Caco-2 (cell line): ENCODE measurements around the gene OR2M5. TPM values are rescaled to one million over a fixed set of nuclear protein-coding genes. Genes with fewer than 3 reads are reported as not detected.

ENCODE experiments used
- BruUV-seq: library from RNA; stranded (reverse); fragments of 400-500 nt; replicated peaks from 2 replicates; lab custom pipeline; 2021; lab: Mats Ljungman, UMichigan
- CTCF ChIA-PET: fragments of 300-600 bp; sonication (Branson Sonifier 250); formaldehyde crosslinking; loops from one replicate; lab custom pipeline; 2022; ENCODE audit warnings: antibody characterized with exemption; lab: Charles Lee
- POLR2A ChIA-PET: fragments of 300-600 bp; sonication (Branson Sonifier 250); formaldehyde crosslinking; loops from one replicate; lab custom pipeline; 2022; ENCODE audit warnings: antibody characterized with exemption; lab: Charles Lee
- DNase-seq, 2 experiments: peaks; one replicate each; pipeline versions ENCODE4 v3.0.0 to v3.0.0-alpha.2; 2020 to 2022
- H3K27me3 ChIP-seq: replicated peaks from 2 replicates; pipeline ENCODE4 v1.6.0; 2011; ENCODE audit warnings: low read length; ENCODE audit not compliant: control insufficient read depth, insufficient read depth
- H3K36me3 ChIP-seq: 2 replicates; pipeline ENCODE4 v1.5.1; 2011; ENCODE audit warnings: low read length; ENCODE audit not compliant: control insufficient read depth, insufficient read depth
- H3K4me1 ChIP-seq: fragments of 250-450 bp; sonication (Bioruptor Pico); 2 replicates; pipeline ENCODE4 v1.5.1; 2020; ENCODE audit warnings: mild to moderate bottlenecking
- H3K4me3 ChIP-seq: 2 replicates; pipeline ENCODE4 v1.5.1; 2011; ENCODE audit warnings: low read depth, mild to moderate bottlenecking, control low read depth, low read length
- H3K9me3 ChIP-seq: fragments of 250-450 bp; sonication (Bioruptor Pico); 2 replicates; pipeline ENCODE4 v1.5.1; 2020; ENCODE audit warnings: mild to moderate bottlenecking, moderate library complexity
- H3K27ac Mint-ChIP-seq: one replicate; pipeline ENCODE4 v1.8.0; 2022; ENCODE audit warnings: mixed read lengths; ENCODE audit not compliant: unreplicated experiment
- H3K27me3 Mint-ChIP-seq: one replicate; pipeline ENCODE4 v1.8.0; 2022; ENCODE audit warnings: mixed read lengths; ENCODE audit not compliant: insufficient read depth, unreplicated experiment
- H3K36me3 Mint-ChIP-seq: one replicate; pipeline ENCODE4 v1.8.0; 2022; ENCODE audit warnings: mild to moderate bottlenecking, mixed read lengths; ENCODE audit not compliant: insufficient read depth, unreplicated experiment
- H3K4me1 Mint-ChIP-seq: one replicate; pipeline ENCODE4 v1.8.0; 2022; ENCODE audit warnings: low read depth, mixed read lengths; ENCODE audit not compliant: unreplicated experiment
- H3K4me3 Mint-ChIP-seq: one replicate; pipeline ENCODE4 v1.8.0; 2022; ENCODE audit warnings: mild to moderate bottlenecking, moderate library complexity, mixed read lengths; ENCODE audit not compliant: unreplicated experiment
- H3K9me3 Mint-ChIP-seq: one replicate; pipeline ENCODE4 v1.8.0; 2022; ENCODE audit warnings: mixed read lengths; ENCODE audit not compliant: unreplicated experiment
- intact Hi-C: fragments of 100-400 bp; cut with micrococcal nuclease; formaldehyde crosslinking; loops from one replicate; pipeline ENCODE4 v1.10.0; 2022; ENCODE audit not compliant: unreplicated experiment
- total RNA-seq: library from RNA; stranded (reverse); gene quantifications from 2 replicates; pipeline ENCODE4 v1.2.3, GENCODE V29; 2022
- TF ChIP-seq, protein P1 (sequence below), 2 experiments: fragments of 200-600 bp in 1 of 2; IDR thresholded peaks; 1 replicate in 1 of 2; 2 replicates in 1 of 2; pipeline versions ENCODE4 v1.5.1 to v1.8.0; 2011 to 2022; ENCODE audit warnings: antibody characterized with exemption in 1 of 2, control low read depth in 1 of 2, inconsistent platforms in 1 of 2, low read depth in 1 of 2, low read length in 1 of 2, mild to moderate bottlenecking in 1 of 2, moderate library complexity in 1 of 2; ENCODE audit not compliant: insufficient read depth in 1 of 2, severe bottlenecking in 1 of 2, unreplicated experiment in 1 of 2

OR2M5 gene
- total RNA-seq, 1 experiment from 2014 or later, result not detected

DNA sequence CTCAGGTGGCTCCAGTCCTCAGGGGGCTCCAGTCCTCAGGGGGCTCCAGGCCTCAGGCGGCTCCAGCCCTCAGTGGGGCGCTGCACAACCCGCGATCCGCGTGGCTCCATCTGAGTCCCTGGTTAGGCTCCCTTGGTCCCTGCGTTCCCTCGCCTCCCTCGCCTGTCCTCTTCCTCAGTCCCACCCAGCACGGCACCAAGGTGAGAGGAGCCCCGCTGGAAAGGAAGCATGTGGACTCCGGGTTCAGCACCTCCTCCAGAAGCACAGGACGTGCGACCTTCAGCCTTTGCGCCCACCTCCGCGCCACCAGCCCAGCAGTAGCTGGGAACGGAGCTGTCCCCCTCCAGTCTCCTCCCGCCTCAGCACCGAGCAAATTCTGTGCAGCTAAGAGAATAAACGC lies 8.1 kb upstream of the OR2M5 start:
- H3K9me3 ChIP-seq, result no peaks in the 10 kb centered on the region
- intact Hi-C loops, result no loop called here
- Mint-ChIP-seq H3K27ac (no peak overlapping the region), H3K36me3 (no peaks in the 10 kb centered on the region), H3K4me1 (no peaks in the 10 kb centered on the region), H3K4me3 (no peak overlapping the region), H3K27me3 (no peaks in the 10 kb centered on the region), H3K9me3 (peaks cover 21% of the 10 kb centered on the region)
- no TSS peak for BruUV-seq
- TF ChIP-seq, protein P1, sequence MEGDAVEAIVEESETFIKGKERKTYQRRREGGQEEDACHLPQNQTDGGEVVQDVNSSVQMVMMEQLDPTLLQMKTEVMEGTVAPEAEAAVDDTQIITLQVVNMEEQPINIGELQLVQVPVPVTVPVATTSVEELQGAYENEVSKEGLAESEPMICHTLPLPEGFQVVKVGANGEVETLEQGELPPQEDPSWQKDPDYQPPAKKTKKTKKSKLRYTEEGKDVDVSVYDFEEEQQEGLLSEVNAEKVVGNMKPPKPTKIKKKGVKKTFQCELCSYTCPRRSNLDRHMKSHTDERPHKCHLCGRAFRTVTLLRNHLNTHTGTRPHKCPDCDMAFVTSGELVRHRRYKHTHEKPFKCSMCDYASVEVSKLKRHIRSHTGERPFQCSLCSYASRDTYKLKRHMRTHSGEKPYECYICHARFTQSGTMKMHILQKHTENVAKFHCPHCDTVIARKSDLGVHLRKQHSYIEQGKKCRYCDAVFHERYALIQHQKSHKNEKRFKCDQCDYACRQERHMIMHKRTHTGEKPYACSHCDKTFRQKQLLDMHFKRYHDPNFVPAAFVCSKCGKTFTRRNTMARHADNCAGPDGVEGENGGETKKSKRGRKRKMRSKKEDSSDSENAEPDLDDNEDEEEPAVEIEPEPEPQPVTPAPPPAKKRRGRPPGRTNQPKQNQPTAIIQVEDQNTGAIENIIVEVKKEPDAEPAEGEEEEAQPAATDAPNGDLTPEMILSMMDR (IDR thresholded peaks at IDR 0.05; ENCODE audit: insufficient read depth in 1 of 2, low read depth in 1 of 2, low read length in 1 of 2, severe bottlenecking in 1 of 2, unreplicated experiment in 1 of 2), result no peak
- no peak overlapping the region for H3K4me3 ChIP-seq
- ChIA-PET CTCF (no interaction called here), POLR2A (no interaction called here)
- no peaks in the 10 kb centered on the region for H3K36me3 ChIP-seq
- H3K4me1 ChIP-seq, result no peaks in the 10 kb centered on the region
- no peaks in the 10 kb centered on the region for H3K27me3 ChIP-seq
- DNase-seq, result no peak

DNA sequence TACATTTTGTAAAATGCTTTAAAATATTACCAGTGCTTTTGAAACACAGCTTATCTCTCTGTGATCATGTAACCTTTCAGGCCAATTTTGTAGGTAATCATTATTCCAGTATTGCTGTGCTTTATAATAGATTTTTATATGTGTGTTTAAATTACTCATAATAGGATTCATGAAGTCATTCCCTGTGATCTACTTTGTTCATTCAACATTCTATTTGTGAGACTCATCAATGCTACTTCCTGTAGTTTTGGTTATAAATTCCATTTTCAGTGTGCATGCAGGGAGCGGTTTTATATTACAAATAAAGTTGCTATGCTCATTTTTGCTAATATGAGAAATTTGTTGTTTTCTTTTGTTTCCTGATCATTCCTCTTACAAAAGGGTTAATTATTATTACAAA lies 4.1 kb upstream of the OR2M5 start:
- TF ChIP-seq, protein P1 (IDR thresholded peaks at IDR 0.05; ENCODE audit: insufficient read depth in 1 of 2, low read depth in 1 of 2, low read length in 1 of 2, severe bottlenecking in 1 of 2, unreplicated experiment in 1 of 2), result no peak
- DNase-seq, result no peak
- Mint-ChIP-seq H3K27me3 (no peaks in the 10 kb centered on the region), H3K9me3 (no peaks in the 10 kb centered on the region), H3K4me1 (no peaks in the 10 kb centered on the region), H3K36me3 (no peaks in the 10 kb centered on the region), H3K4me3 (no peak overlapping the region), H3K27ac (no peak overlapping the region)
- no peaks in the 10 kb centered on the region for H3K27me3 ChIP-seq
- POLR2A ChIA-PET, result no interaction called here
- no peaks in the 10 kb centered on the region for H3K4me1 ChIP-seq
- H3K9me3 ChIP-seq, result no peaks in the 10 kb centered on the region
- CTCF ChIA-PET, result no interaction called here
- no peaks in the 10 kb centered on the region for H3K36me3 ChIP-seq
- intact Hi-C loops, result no loop called here
- no TSS peak for BruUV-seq
- H3K4me3 ChIP-seq, result no peak overlapping the region

- POLR2A ChIA-PET, result no interaction called here
- H3K4me1 Mint-ChIP-seq, result no peaks in the 10 kb centered on the region
- H3K4me3 Mint-ChIP-seq, result no peak overlapping the region
- no peaks in the 10 kb centered on the region for H3K27me3 Mint-ChIP-seq
- no TSS peak for BruUV-seq
- no peaks in the 10 kb centered on the region for H3K9me3 ChIP-seq
- no peaks in the 10 kb centered on the region for H3K9me3 Mint-ChIP-seq
- no peaks in the 10 kb centered on the region for H3K27me3 ChIP-seq
- no peak for DNase-seq
- H3K4me3 ChIP-seq, result no peak overlapping the region
- H3K36me3 ChIP-seq, result no peaks in the 10 kb centered on the region
- TF ChIP-seq, protein P1 (IDR thresholded peaks at IDR 0.05; ENCODE audit: insufficient read depth in 1 of 2, low read depth in 1 of 2, low read length in 1 of 2, severe bottlenecking in 1 of 2, unreplicated experiment in 1 of 2), result no peak
- CTCF ChIA-PET, result no interaction called here
- H3K27ac Mint-ChIP-seq, result no peak overlapping the region
- H3K4me1 ChIP-seq, result no peaks in the 10 kb centered on the region
- H3K36me3 Mint-ChIP-seq, result no peaks in the 10 kb centered on the region
- intact Hi-C loops, result no loop called here
These were observed 1.6 kb upstream of the OR2M5 start for GRCh38 chr1:248143311-248143710.
